GM10248 (cell line): ENCODE measurements around the gene SIRT4.

ENCODE experiments used
- CTCF ChIA-PET: fragments of 300-600 bp; sonication (Branson Sonifier 250); formaldehyde crosslinking; extraction: SDS; loops from one replicate; lab custom pipeline; 2021; ENCODE audit warnings: antibody characterized with exemption; lab: Yijun Ruan, JAX
- POLR2A ChIA-PET: fragments of 350-650 bp; sonication (Branson Sonifier 250); formaldehyde crosslinking; extraction: SDS; loops from one replicate; lab custom pipeline; 2020; ENCODE audit warnings: antibody characterized with exemption; lab: Yijun Ruan, JAX
- DNase-seq: peaks from one replicate; pipeline ENCODE4 v3.0.0; 2012; ENCODE audit errors: extremely low spot score
- CTCF ChIP-seq: IDR thresholded peaks from 2 replicates; pipeline ENCODE4 v1.5.1; 2012; ENCODE audit warnings: mild to moderate bottlenecking, low read depth; ENCODE audit errors: extremely low read depth, missing control alignments, control extremely low read depth

Gene SIRT4

GRCh38 chr12:120260607-120261006 lies 41.5 kb upstream of the SIRT4 start:
- CTCF ChIA-PET: interaction anchor here (1.4 to 13.4 kb wide), 3 partner anchors 10 to 32 kb away, joined by 3 to 375 read pairs (median 103); no protein-coding TSS in a partner anchor

GRCh38 chr12:120261951-120262851 lies 39.9 kb upstream of the SIRT4 start:
- CTCF ChIA-PET: interaction anchor here (0.6 to 13.4 kb wide), 6 partner anchors 11 to 40 kb away, joined by 3 to 375 read pairs (median 4); partner anchors contain the start of gene SIRT4
- DNase-seq: no peak
- POLR2A ChIA-PET: interaction anchor here (1.3 to 3.0 kb wide), 4 partner anchors 30 to 61 kb away, joined by 3 to 19 read pairs (median 6); partner anchors contain the start of genes RNU4-1, RNU4-2 and RPLP0
- no peak for TF ChIP-seq CTCF

More at GRCh38 chr12:120260607-120261006, 41.5 kb upstream of the SIRT4 start:
- no peak for DNase-seq
- POLR2A ChIA-PET: interaction anchor here (1.2 kb wide), 1 partner anchor 32 kb away, joined by 3 read pairs; the partner anchor contains the start of gene RNU4-1
- no peak for TF ChIP-seq CTCF

- CTCF ChIA-PET: interaction anchor here (1.2 to 13.4 kb wide), 5 partner anchors 14 to 39 kb away, joined by 3 to 375 read pairs (median 46); partner anchors contain the start of gene SIRT4
- no peak for DNase-seq
- POLR2A ChIA-PET: interaction anchor here (1.4 to 3.0 kb wide), 3 partner anchors 29 to 62 kb away, joined by 4 to 19 read pairs (median 4); partner anchors contain the start of genes RNU4-1, RNU4-2 and RPLP0
- no peak for TF ChIP-seq CTCF
These were observed 39.0 kb upstream of the SIRT4 start for GRCh38 chr12:120262852-120263747.

GRCh38 chr12:120263748-120264085 lies 38.4 kb upstream of the SIRT4 start:
- DNase-seq: no peak
- TF ChIP-seq CTCF: no peak
- POLR2A ChIA-PET: interaction anchor here (1.4 to 3.0 kb wide), 3 partner anchors 28 to 63 kb away, joined by 4 to 19 read pairs (median 4); partner anchors contain the start of genes RNU4-1, RNU4-2 and RPLP0
- CTCF ChIA-PET: interaction anchor here (1.2 to 13.4 kb wide), 4 partner anchors 14 to 38 kb away, joined by 3 to 375 read pairs (median 74); partner anchors contain the start of gene SIRT4

- DNase-seq: no peak
- TF ChIP-seq CTCF: no peak
- CTCF ChIA-PET: interaction anchor here (1.2 to 13.4 kb wide), 10 partner anchors 10 to 172 kb away, joined by 3 to 375 read pairs (median 23); partner anchors contain the start of genes RPLP0 and SIRT4
- POLR2A ChIA-PET: interaction anchor here (1.4 to 3.0 kb wide), 5 partner anchors 27 to 63 kb away, joined by 4 to 29 read pairs (median 19); partner anchors contain the start of genes RNU4-1, RNU4-2 and RPLP0
These were observed 37.8 kb upstream of the SIRT4 start for GRCh38 chr12:120264086-120264903.
